ENCODE results near the gene ONECUT2.
"Not testable (repeated sequence)": the region's sequence is repeated elsewhere in the genome, so short reads cannot be mapped to it uniquely, and the experiment has no call there.

ONECUT2 gene

GRCh38 chr18:57516056-57516455 lies 80.9 kb downstream of the ONECUT2 start:
- H3K4me3 ChIP-seq (ENCODE audit: low read depth, low read length), result no peak overlapping the region
- H3K36me3 ChIP-seq, result no peaks in the 10 kb centered on the region
- no peaks in the 10 kb centered on the region for H3K4me1 ChIP-seq
- TF ChIP-seq CTCF (IDR thresholded peaks at IDR 0.05; ENCODE audit: low read depth, low read length), result no peak
- no peaks in the 10 kb centered on the region for H3K9me3 ChIP-seq
- no peak for DNase-seq
- no peaks in the 10 kb centered on the region for H3K27me3 ChIP-seq

- Histone ChIP-seq H3K9me3 (no peaks in the 10 kb centered on the region), H3K27me3 (no peaks in the 10 kb centered on the region), H3K4me1 (no peaks in the 10 kb centered on the region), H3K36me3 (no peaks in the 10 kb centered on the region), H3K4me3 (ENCODE audit: low read depth, low read length) (no peak overlapping the region)
- TF ChIP-seq CTCF (IDR thresholded peaks at IDR 0.05; ENCODE audit: low read depth, low read length), result no peak
- no peak for DNase-seq
Measured at GRCh38 chr18:57518533-57518932, 83.4 kb downstream of the ONECUT2 start.

DNA sequence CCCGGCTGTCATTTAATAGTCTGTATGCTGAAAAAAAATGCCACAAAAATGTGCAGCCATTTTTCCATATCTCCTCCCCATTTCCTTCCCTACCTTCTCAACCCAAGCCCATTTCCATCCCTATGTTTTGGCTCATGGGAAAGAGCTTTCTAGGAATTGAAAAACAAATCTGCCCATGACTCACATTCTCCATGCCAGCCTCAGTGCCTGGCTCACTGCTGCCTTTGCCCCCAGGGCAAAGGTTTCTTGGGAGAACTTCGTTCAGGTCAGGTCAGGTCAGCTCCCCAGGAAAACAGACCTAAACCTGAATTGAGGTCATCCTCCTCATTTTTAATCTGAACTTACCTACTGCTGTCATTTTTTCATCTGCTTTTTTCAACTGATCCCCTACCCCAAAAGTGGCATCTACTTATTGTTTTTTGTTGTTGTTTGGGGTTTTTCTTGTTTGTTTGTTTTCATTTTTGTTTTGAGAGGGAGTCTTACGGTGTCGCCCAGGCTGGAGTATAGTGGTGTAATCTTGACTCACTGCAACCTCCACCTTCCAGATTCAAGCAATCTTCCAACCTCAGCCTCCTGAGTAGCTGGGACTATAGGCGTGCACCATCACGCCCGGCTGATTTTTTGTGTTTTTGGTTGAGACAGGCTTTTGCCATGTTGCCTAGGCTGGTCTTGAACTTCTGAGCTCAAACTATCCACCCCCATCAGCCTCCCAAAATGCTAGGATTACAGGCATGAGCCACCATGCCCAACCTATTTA lies 84.7 kb downstream of the ONECUT2 start:
- Histone ChIP-seq H3K4me3 (ENCODE audit: low read depth, low read length) (no peak overlapping the region), H3K4me1 (no peaks in the 10 kb centered on the region), H3K27me3 (no peaks in the 10 kb centered on the region), H3K9me3 (no peaks in the 10 kb centered on the region), H3K36me3 (no peaks in the 10 kb centered on the region)
- DNase-seq, result no peak
- no peak for TF ChIP-seq CTCF (IDR thresholded peaks at IDR 0.05; ENCODE audit: low read depth, low read length)

- H3K9me3 ChIP-seq; H3K27me3 ChIP-seq; H3K4me1 ChIP-seq; DNase-seq; H3K4me3 ChIP-seq (ENCODE audit: low read depth, low read length); H3K36me3 ChIP-seq: not testable (repeated sequence)
Measured at GRCh38 chr18:57522348-57522747, 87.2 kb downstream of the ONECUT2 start.

GRCh38 chr18:57523171-57523956 lies 88.2 kb downstream of the ONECUT2 start:
- no peaks in the 10 kb centered on the region for H3K27me3 ChIP-seq
- no peaks in the 10 kb centered on the region for H3K9me3 ChIP-seq
- DNase-seq, result no peak
- TF ChIP-seq CTCF (IDR thresholded peaks at IDR 0.05; ENCODE audit: low read depth, low read length), result no peak
- no peaks in the 10 kb centered on the region for H3K4me1 ChIP-seq
- no peak overlapping the region for H3K4me3 ChIP-seq (ENCODE audit: low read depth, low read length)
- no peaks in the 10 kb centered on the region for H3K36me3 ChIP-seq

GRCh38 chr18:57527556-57528229 lies 92.5 kb downstream of the ONECUT2 start:
- peak; percentile 12 for DNase-seq

More at GRCh38 chr18:57527556-57528229, 92.5 kb downstream of the ONECUT2 start:
- no peaks in the 10 kb centered on the region for H3K4me1 ChIP-seq
- no peaks in the 10 kb centered on the region for H3K36me3 ChIP-seq
- TF ChIP-seq CTCF (IDR thresholded peaks at IDR 0.05; ENCODE audit: low read depth, low read length), result no peak
- no peak overlapping the region for H3K4me3 ChIP-seq (ENCODE audit: low read depth, low read length)
- H3K27me3 ChIP-seq, result no peaks in the 10 kb centered on the region
- no peaks in the 10 kb centered on the region for H3K9me3 ChIP-seq

All from BE2C (cell line).